Measurements from ENCODE around the gene ABCE1.

DNA sequence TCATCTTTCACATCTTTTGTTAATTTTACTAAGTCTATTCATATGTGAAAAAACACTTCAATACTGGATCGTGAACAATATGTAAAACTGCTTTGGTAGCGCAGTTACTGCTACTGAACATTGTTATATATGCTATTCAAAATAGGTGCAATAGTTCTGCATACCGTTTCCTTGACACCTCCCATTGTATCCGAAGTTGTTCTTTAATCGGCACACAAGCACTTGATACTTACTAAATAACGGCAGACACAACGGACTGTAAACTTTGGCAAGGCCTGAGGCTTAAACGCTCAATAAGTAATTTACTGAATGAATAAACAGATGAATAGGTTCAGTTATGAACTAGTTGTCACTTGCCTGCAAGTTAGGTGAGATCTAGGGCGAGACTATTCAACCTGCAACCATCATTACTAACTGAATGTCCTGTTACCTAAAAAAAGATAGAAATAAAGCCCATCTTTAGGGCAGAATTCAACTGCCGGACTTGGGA is 735 bp upstream of the ABCE1 start:
- TF ChIP-seq POLR2A (IDR thresholded peaks at IDR 0.05; ENCODE audit: low read length) (no peak), GATA1 (IDR thresholded peaks at IDR 0.05; ENCODE audit: low read depth, low read length) (no peak)
